Measurements from ENCODE around the gene SESN2. TPM values are rescaled to one million over a fixed set of nuclear protein-coding genes. Genes with fewer than 3 reads are reported as not detected.
A peak's percentile ranks its signal among the peaks of the same experiment; 100 is the strongest.

SESN2 gene
- total RNA-seq, 3 donors from 2014 or later (not counting 1 experiment from before 2014, with no cell fraction given): 21.0 to 30.3 (median 27.1) TPM

DNA sequence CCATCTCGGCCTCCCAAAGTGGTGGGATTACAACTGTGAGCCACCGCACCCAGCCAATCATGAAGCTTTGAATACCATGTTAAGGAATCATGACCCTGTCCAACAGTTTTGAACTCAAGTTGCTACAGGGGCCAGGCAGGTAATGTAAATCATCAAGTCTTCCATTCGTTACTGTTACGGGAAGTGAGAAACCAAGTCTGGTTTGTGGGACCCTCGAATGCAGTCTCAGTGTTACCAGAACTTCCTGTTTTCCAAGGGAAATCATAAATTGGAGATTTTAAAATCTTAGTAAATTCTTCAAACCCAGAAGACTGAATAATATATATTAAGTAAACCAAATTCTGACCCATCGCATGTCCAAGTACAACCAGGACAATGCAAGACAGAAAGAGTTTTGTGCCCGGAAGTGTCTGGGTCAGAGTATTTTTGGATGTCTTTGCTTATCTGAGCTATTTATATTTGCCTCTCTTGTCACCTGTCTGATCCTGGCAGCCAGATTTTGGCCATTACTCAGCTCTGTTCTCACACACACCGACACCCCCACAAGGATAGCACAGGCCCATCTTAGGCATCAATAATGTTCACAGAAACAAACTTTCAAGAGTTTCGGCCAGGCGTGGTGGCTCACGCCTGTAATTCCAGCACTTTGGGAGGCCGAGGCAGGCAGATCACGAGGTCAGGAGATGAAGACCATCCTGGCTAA lies 14.6 kb upstream of the SESN2 start:
- H3K27ac Mint-ChIP-seq: peak overlapping the region; percentile 91 to 98
- DNase-seq: peak in 1 of 2 donors; percentile 19
- TF ChIP-seq, protein P1, sequence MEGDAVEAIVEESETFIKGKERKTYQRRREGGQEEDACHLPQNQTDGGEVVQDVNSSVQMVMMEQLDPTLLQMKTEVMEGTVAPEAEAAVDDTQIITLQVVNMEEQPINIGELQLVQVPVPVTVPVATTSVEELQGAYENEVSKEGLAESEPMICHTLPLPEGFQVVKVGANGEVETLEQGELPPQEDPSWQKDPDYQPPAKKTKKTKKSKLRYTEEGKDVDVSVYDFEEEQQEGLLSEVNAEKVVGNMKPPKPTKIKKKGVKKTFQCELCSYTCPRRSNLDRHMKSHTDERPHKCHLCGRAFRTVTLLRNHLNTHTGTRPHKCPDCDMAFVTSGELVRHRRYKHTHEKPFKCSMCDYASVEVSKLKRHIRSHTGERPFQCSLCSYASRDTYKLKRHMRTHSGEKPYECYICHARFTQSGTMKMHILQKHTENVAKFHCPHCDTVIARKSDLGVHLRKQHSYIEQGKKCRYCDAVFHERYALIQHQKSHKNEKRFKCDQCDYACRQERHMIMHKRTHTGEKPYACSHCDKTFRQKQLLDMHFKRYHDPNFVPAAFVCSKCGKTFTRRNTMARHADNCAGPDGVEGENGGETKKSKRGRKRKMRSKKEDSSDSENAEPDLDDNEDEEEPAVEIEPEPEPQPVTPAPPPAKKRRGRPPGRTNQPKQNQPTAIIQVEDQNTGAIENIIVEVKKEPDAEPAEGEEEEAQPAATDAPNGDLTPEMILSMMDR (IDR thresholded peaks at IDR 0.05): no peak
- peaks cover 55% of the 10 kb centered on the region for H3K4me1 ChIP-seq (ENCODE audit: control insufficient read depth, insufficient read depth, low read length)
- H3K4me3 Mint-ChIP-seq: peak overlapping the region; percentile 78
- no peak for ATAC-seq
- H3K27me3 Mint-ChIP-seq (ENCODE audit: low read depth in 2 of 2): no peaks in the 10 kb centered on the region
- no peaks in the 10 kb centered on the region for H3K9me3 ChIP-seq (ENCODE audit: control insufficient read depth, insufficient read depth, low read length)
- no peaks in the 10 kb centered on the region for H3K9me3 Mint-ChIP-seq
- H3K4me1 Mint-ChIP-seq: peaks cover 49 to 51% of the 10 kb centered on the region in 2 donors
- WGBS (ENCODE audit: insufficient coverage): 60% methylated on average over 12 of the region's 13 CpGs
- H3K36me3 Mint-ChIP-seq: no peaks in the 10 kb centered on the region
- no peaks in the 10 kb centered on the region for H3K27me3 ChIP-seq (ENCODE audit: control insufficient read depth, insufficient read depth, low read length)
- intact Hi-C loops (cut with micrococcal nuclease): loop anchor here (5.0 kb wide), 5 partner anchors 123 to 633 kb away; partner anchors contain the start of genes PHACTR4, RCC1, RNU11 and YTHDF2
- no peaks in the 10 kb centered on the region for H3K36me3 ChIP-seq (ENCODE audit: control insufficient read depth, insufficient read depth, low read length)
- H3K4me3 ChIP-seq (ENCODE audit: low read length): no peak overlapping the region
- H3K27ac ChIP-seq (ENCODE audit: low read length): peak overlapping the region; percentile 97

DNA sequence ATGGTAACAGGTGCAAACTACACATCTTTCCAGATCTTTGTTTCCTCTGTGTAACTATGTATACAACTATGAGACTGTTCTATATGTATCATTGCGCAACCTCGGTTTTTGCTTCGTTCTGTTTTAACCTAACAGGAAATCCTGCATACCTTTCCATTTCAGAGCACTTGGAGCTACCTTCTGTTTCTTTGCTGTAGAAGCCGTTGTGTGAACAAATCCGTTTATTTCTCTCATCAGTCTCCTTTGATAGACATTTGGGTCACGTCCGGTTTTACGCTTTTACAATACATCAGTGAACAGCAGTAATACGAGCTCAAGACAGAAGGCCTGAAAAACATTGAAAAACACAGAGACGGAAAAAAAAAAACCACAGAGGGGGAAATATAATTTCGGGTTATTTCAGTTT lies 12.9 kb upstream of the SESN2 start:
- Mint-ChIP-seq H3K4me1 (peaks cover 49 to 56% of the 10 kb centered on the region in 2 donors), H3K4me3 (peak overlapping the region; percentile 95), H3K9me3 (no peaks in the 10 kb centered on the region), H3K27ac (peak overlapping the region; percentile 96 to 98), H3K27me3 (ENCODE audit: low read depth in 2 of 2) (no peaks in the 10 kb centered on the region), H3K36me3 (no peaks in the 10 kb centered on the region)
- Histone ChIP-seq H3K36me3 (ENCODE audit: control insufficient read depth, insufficient read depth, low read length) (no peaks in the 10 kb centered on the region), H3K4me1 (ENCODE audit: control insufficient read depth, insufficient read depth, low read length) (peaks cover 60% of the 10 kb centered on the region), H3K9me3 (ENCODE audit: control insufficient read depth, insufficient read depth, low read length) (no peaks in the 10 kb centered on the region), H3K27ac (ENCODE audit: low read length) (peak overlapping the region; percentile 97), H3K27me3 (ENCODE audit: control insufficient read depth, insufficient read depth, low read length) (no peaks in the 10 kb centered on the region), H3K4me3 (ENCODE audit: low read length) (peak overlapping the region; percentile 84)
- TF ChIP-seq, protein P1 (IDR thresholded peaks at IDR 0.05): no peak
- peak in 1 of 2 donors; percentile 87 for DNase-seq
- peak; percentile 22 to 40 (median 23) for ATAC-seq
- WGBS (ENCODE audit: insufficient coverage): 0% methylated on average over 8 of the region's 11 CpGs
- intact Hi-C loops (cut with micrococcal nuclease): loop anchor here (1.0 to 5.0 kb wide), 7 partner anchors 10 to 631 kb away; partner anchors contain the start of genes ATP5IF1, MED18, PHACTR4 and RCC1

DNA sequence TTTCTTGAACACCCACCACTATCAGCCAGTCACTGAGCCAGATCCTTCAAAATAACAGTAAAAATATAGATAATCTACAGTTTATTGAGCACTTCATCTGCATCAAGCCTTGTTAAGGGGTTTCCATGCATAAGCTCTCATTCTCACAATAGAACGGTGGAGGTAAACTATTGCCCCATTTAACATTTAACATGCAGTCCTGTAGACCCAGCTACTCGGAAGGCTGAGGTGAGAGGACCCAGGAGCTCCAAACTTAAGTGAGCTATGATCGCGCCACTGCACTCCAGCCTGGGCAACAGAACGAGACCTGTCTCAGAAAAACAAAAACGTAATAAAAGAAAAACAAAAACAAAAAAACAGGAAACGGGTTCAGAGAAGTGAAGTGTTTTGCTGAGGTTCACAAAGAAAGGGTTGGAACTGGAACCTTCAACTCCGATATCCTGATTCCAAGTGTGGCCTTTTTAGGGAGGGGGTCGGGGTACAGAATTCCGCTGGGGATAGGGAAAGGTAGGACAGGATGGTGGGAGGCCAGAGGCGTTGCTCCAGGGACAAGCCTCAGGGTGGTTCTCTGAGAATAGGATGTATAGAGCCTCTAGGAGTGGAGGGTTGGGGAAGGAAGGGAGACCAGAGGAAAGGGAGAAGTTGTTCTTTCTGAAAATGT lies 11.6 kb upstream of the SESN2 start:
- Mint-ChIP-seq H3K36me3 (no peaks in the 10 kb centered on the region), H3K4me1 (peaks cover 49 to 56% of the 10 kb centered on the region in 2 donors), H3K4me3 (peak overlapping the region; percentile 95), H3K27me3 (ENCODE audit: low read depth in 2 of 2) (no peaks in the 10 kb centered on the region), H3K9me3 (no peaks in the 10 kb centered on the region), H3K27ac (peak overlapping the region; percentile 96 to 98)
- DNase-seq (peak in 1 of 2 donors; percentile 51), ATAC-seq (peak in 2 of 3 donors; percentile 0)
- TF ChIP-seq, protein P1 (IDR thresholded peaks at IDR 0.05): no peak
- no peaks in the 10 kb centered on the region for H3K9me3 ChIP-seq (ENCODE audit: control insufficient read depth, insufficient read depth, low read length)
- H3K4me3 ChIP-seq (ENCODE audit: low read length): peak overlapping the region; percentile 7
- no peaks in the 10 kb centered on the region for H3K27me3 ChIP-seq (ENCODE audit: control insufficient read depth, insufficient read depth, low read length)
- H3K27ac ChIP-seq (ENCODE audit: low read length): peak overlapping the region; percentile 87
- WGBS (ENCODE audit: insufficient coverage): 46% methylated on average over 11 of the region's 11 CpGs
- no peaks in the 10 kb centered on the region for H3K36me3 ChIP-seq (ENCODE audit: control insufficient read depth, insufficient read depth, low read length)
- H3K4me1 ChIP-seq (ENCODE audit: control insufficient read depth, insufficient read depth, low read length): peaks cover 59% of the 10 kb centered on the region
- intact Hi-C loops (cut with micrococcal nuclease): loop anchor here (1.0 to 5.0 kb wide), 7 partner anchors 12 to 630 kb away; partner anchors contain the start of genes MED18, PHACTR4, RCC1 and RNU11
